ENCODE results near the gene ATP2C2.

ATP2C2 gene

GRCh38 chr16:84451781-84452180, 83.4 kb downstream of the ATP2C2 start:
- no peak for TF ChIP-seq POLR2AphosphoS5 (IDR thresholded peaks at IDR 0.05; ENCODE audit: low read depth, low read length)
- no peak for TF ChIP-seq SIN3A (IDR thresholded peaks at IDR 0.05; ENCODE audit: borderline replicate concordance, insufficient read depth, low read length)
- TF ChIP-seq FOXP2 (optimal IDR thresholded peaks at IDR 0.05; ENCODE audit: borderline replicate concordance, extremely low read depth, extremely low read length, insufficient read depth): no peak
- TF ChIP-seq REST (IDR thresholded peaks at IDR 0.05; ENCODE audit: insufficient read depth in 1 of 2, low read depth in 2 of 2, low read length in 2 of 2): no peak
- TF ChIP-seq TAF1 (IDR thresholded peaks at IDR 0.05; ENCODE audit: borderline replicate concordance, insufficient read depth, low read length): no peak

- TF ChIP-seq TAF1 (IDR thresholded peaks at IDR 0.05; ENCODE audit: borderline replicate concordance, insufficient read depth, low read length): no peak
- no peak for TF ChIP-seq FOXP2 (optimal IDR thresholded peaks at IDR 0.05; ENCODE audit: borderline replicate concordance, extremely low read depth, extremely low read length, insufficient read depth)
- no peak for TF ChIP-seq REST (IDR thresholded peaks at IDR 0.05; ENCODE audit: insufficient read depth in 1 of 2, low read depth in 2 of 2, low read length in 2 of 2)
- TF ChIP-seq SIN3A (IDR thresholded peaks at IDR 0.05; ENCODE audit: borderline replicate concordance, insufficient read depth, low read length): no peak
- TF ChIP-seq POLR2AphosphoS5 (IDR thresholded peaks at IDR 0.05; ENCODE audit: low read depth, low read length): no peak
Observed at GRCh38 chr16:84453061-84453752, 84.9 kb downstream of the ATP2C2 start.

GRCh38 chr16:84454611-84455010, 86.3 kb downstream of the ATP2C2 start:
- no peak for TF ChIP-seq POLR2AphosphoS5 (IDR thresholded peaks at IDR 0.05; ENCODE audit: low read depth, low read length)
- no peak for TF ChIP-seq FOXP2 (optimal IDR thresholded peaks at IDR 0.05; ENCODE audit: borderline replicate concordance, extremely low read depth, extremely low read length, insufficient read depth)
- no peak for TF ChIP-seq TAF1 (IDR thresholded peaks at IDR 0.05; ENCODE audit: borderline replicate concordance, insufficient read depth, low read length)
- TF ChIP-seq REST (IDR thresholded peaks at IDR 0.05; ENCODE audit: insufficient read depth in 1 of 2, low read depth in 2 of 2, low read length in 2 of 2): no peak

GRCh38 chr16:84455031-84455430, 86.7 kb downstream of the ATP2C2 start:
- no peak for TF ChIP-seq FOXP2 (optimal IDR thresholded peaks at IDR 0.05; ENCODE audit: borderline replicate concordance, extremely low read depth, extremely low read length, insufficient read depth)
- no peak for TF ChIP-seq SIN3A (IDR thresholded peaks at IDR 0.05; ENCODE audit: borderline replicate concordance, insufficient read depth, low read length)

GRCh38 chr16:84458606-84459532, 90.5 kb downstream of the ATP2C2 start:
- no peak for TF ChIP-seq REST (IDR thresholded peaks at IDR 0.05; ENCODE audit: insufficient read depth in 1 of 2, low read depth in 2 of 2, low read length in 2 of 2)
- TF ChIP-seq POLR2AphosphoS5 (IDR thresholded peaks at IDR 0.05; ENCODE audit: low read depth, low read length): no peak
- no peak for TF ChIP-seq TAF1 (IDR thresholded peaks at IDR 0.05; ENCODE audit: borderline replicate concordance, insufficient read depth, low read length)

Data from PFSK-1 (cell line).